Measurements from ENCODE around the gene IGHMBP2.

IGHMBP2 gene

DNA sequence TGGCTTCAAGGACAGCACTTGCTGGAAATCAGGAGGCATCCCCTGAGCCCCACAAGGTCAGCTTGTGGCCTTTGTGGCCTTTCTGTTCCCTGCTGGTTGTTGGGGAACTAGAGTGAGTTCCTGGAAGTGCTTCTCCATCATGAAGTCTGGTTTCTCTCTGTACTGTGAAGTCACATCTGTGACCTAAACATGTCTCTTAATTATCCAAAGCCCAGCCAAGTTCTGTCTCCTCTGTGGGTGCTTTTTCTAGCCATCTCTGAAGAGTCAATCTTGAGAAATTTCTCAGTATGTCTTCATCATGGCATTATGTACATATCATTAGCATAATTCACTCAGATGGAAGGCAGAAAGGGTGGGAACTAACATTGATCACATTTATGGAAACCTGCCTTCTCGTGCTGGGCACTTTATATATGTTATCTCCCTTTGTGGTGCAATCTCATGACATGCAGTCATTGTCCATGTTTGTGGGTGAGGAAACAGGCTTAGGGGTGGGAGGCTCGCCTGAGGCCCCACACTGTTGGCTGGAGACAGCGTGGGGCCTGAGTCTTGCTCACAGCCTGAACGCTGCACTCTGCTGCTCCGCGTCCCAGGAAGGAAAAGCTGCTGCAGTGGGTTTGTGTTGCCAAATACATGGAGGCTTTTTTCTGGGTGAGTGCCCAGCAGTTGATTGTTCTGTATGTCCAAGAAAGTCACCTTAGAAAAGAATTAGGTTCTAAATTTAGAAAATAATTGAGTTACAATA lies 24.6 kb downstream of the IGHMBP2 start:
- DNase-seq = no peak

DNA sequence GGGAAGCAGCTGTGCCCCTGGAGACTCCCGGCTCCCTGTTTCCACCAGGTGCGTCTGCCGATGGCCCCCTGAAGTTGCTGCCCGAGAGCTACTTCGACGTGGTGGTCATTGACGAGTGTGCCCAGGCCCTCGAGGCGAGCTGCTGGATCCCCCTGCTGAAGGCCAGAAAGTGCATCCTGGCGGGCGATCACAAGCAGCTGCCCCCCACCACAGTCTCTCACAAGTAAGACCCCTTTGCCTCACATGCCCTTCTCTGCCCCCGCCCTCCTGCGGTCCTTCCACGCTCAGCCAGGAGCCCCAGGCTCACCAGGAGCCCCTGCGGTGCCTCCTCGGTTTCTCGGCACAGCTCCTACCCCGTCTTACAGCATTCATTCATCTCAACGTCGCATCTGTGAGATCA lies 25.4 kb downstream of the IGHMBP2 start:
- no peak for DNase-seq

DNA sequence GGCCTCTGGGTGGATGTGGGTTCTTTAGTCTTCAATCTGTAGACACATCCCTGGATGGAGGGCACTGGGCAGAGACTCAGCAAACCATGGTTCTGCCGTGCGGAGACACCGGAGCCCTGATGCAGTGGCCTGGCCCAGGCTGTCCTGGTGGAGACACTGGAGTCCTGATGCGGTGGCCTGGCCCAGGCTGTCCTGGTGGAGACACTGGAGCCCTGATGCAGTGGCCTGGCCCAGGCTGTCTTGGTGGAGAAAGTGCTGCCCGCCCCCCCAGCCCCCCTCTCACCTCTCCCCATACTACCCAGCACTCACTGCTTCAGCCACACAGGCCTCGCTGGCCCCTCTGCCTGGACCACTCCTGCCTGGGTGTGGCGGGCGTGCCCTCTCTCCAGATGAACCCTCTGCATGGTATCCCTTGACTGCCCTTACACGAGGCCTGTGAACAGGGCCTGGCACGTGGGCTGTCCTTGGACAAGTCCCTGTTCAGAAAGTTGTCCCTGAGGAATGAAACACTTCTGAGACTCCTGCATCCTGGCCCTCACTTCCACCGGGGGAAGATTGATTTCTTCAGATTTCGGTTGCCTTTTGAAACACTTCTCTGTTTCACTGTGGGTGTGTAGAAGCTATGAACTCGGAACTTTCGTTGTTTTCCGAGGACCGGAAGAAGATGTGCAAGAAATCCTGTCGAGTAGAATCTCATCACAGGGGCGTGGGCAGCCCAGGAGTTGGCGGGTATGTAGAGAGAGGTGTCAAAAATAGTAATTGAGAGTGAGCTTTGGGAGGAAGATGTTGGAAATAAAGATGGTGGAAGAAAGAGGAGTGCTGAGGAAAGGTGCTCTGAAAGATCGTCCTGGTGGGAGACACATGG lies 26.2 kb downstream of the IGHMBP2 start:
- no peak for DNase-seq

DNA sequence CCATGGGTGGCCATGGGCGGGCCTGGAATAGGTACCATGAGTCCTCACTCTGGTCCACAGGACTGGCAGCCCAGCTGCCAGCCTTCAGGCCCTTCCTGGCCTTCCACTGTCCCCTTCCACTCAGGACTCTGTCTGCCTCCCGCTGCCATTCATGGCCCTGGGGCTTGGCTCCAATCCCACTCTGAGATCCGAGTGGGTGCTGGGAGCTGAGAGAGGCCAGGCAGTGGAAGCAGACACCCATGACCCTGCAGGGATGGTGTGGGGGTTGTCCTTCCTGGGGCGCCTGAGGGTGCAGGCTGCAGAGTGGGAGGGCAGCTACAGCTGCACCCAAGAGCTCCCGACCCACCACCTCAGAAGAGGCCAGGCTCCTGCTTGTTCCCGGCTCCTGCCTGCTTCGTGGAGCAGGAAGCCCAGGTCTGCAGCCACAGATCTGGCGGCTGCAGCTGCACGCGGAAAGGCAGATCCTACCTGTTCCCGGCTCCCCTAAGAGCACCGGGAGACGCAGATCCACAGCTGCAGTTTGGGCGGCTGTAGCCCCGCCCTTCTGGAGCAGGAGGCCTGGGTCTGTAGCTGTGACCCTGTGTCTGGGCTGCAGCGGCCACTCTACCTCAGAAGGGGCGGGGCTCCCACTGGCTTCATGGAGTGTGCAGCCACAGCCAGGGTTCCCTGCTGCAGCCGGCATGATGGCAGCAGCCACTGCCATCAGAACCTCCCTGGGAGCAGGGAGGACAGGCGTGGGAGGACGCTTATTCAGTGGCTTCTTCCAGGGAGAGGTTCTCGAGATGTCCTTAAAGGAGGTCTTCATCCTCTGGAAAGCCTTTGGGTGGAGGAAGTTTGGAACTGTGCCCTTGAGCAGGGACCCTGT lies 27.5 kb downstream of the IGHMBP2 start:
- DNase-seq = no peak

DNA sequence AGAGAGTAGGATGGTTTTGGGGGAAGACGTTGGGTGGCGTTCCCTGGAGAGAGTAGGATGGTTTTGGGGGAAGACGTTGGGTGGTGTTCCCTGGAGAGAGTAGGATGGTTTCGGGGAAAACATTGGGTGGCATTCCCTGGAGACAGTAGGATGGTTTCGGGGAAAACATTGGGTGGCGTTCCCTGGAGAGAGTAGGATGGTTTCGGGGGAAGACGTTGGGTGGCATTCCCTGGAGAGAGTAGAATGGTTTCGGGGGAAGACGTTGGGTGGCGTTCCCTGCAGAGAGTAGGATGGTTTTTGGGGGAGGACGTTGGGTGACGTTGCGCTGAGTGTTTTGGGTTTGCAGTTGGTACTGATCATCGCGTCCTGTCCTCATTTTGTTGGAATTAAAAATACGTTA lies 28.2 kb downstream of the IGHMBP2 start:
- DNase-seq = no peak

DNA sequence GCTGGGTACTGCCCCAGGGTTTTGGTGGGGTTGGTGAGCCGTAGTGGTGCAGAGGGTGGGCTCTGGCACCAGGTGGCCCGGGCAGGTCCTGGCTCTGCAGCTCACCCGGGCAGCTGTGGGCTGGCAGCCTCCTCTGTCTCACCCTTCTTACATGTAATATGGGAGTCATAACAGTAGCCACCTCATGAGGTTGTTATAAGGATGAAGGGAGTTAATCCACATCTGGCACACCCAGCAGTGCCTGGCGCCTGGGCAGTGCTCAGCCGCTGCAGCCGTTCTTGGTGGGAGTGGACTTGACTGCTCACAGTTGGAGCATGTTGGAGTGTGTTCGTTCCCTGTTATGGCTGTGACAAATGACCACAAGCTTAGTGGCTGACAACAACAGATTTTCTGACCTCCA lies 28.7 kb downstream of the IGHMBP2 start:
- DNase-seq = no peak

DNA sequence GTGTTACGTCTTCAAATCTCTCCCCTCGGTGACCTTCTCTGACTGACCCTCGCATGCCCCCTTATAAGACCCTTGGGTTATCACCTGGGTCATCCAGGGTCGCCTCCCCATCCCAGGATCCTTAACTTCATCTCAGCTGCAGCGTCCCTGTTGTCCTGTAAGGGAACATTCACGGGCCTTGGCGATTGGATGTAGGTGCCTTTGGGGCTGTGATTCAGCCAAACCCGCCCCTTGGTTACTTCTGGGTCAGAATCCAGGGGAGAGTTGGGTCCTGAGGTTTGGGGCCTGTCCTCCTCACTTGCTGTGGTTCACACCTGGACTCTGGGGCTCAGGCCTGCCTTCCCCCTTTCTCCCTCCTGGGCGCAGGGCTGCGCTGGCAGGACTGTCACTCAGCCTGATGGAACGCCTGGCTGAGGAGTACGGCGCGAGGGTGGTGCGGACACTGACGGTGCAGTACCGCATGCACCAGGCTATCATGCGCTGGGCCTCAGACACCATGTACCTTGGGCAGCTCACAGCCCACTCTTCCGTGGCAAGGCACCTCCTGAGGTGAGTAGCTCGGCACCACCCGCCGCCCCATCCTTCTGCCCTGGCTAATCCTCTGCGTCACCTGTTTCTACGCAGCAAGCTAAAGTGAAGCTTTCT lies 29.4 kb downstream of the IGHMBP2 start:
- DNase-seq = no peak

DNA sequence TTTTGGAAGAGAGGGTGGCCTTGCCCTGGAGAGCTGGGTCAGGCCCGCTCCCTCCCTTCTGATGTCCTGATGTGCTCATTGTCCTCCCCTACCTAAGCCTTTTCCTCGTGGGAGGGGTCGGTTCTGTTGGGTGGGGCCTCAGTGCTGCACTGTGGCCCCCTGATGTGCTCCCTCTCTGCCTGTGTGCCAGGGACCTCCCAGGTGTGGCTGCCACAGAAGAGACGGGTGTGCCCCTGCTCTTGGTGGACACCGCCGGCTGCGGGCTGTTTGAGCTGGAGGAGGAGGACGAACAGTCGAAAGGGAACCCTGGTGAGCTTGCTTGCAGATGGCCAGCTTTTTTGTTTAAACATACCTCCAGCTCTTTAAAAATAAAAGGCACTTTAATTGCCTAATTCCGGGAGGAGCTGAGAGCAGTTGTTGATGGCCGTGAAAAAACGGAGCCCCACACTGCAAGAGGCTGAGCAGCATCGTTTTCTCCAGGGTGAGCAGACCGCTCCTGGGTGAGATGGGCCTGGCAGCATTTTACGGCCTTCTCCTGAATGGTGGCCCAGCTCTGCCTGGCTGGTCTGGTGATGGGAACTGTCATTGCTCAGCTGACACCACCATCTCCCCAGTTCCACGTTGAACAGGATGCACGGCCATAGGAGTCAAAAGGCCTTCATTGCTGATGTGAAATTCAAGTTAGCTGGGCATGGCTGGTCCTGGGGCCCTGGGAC lies 30.1 kb downstream of the IGHMBP2 start:
- DNase-seq = no peak

DNA sequence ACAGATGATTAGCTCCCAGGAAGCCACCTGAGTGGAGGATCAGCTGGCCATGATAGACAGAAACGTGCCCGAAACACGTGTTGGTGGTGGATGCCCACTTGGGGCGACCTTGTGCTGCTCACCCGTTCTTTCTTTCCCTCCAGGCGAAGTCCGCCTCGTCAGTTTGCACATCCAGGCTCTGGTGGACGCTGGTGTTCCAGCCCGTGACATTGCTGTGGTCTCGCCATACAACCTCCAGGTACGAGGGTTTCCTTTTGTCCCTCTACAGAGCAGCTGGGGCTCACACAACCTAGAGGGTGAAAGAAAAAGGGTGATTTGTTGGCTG lies 30.6 kb downstream of the IGHMBP2 start:
- no peak for DNase-seq

DNA sequence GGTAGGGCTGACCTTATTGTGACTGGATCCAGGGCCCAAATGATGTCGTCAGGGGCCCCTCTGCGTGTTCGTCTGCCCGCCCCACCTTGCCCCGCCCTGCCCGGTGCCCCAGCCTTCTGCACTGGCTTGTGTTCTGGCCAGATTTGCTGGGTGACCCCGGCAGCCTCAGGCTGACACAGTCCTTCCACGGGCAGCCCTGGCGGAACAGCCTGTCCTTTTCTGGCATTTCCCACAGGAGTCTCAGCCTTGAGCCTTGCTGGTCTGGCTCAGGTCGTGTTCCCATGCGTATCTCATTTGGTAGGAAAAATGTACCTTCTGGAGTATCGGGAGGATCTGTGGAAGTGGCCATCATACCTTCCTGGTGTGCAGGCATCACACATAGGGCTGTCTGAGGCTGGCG lies 31.0 kb downstream of the IGHMBP2 start:
- no peak for DNase-seq

DNA sequence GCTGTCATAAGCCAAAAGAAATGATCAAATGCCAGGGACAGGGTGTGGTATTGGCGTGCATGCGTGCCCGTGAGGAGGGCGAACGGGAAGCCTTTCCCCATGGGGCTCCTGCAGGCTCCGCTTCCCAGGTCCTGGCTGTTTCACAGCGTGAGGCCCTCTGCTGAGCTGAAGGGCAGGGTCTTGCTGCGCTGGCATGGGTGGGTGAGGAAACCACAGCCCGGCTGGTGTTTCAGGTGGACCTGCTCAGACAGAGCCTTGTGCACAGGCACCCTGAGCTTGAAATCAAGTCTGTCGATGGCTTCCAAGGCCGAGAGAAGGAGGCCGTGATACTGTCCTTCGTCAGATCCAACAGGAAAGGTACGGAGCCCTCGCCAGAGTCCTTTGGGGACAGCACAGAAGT lies 31.4 kb downstream of the IGHMBP2 start:
- DNase-seq = no peak

DNA sequence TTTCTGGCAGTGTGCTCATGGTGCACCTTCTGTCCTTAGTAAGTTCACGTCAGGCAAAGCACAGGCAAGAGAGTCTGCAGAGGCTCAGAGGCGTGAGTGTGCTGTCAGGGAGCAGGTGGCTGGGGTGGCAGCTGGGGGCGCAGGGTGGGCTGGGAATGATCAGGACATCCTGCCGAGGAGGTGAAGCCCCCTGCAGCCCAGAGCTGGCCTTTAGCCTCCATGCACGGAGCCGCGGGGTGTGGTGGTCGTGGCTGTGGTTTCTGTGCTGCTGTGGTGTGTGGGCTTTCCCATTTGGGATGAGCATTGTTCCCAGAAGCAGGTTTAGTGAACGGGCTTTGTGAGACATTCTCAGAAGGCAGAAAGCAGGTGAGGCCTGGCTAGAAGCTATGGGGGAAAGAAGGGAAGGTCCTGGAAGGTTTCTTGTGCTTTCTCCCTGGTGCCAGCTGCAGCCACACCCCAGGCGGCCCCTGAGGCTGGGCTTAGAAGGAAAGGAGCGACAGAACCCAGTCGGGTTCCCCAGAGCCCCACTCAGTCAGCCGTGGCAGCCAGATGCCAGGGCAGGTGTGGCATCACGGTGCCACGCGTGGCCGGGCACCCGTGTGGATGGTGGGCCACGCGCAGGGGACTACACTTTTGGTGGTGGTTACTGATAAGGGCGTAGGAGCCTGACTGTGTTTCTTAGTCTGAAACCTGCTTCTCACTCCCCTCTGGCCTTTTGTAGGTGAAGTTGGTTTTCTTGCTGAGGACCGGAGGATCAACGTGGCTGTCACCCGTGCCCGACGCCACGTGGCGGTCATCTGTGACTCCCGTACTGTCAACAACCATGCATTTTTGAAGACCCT lies 32.0 kb downstream of the IGHMBP2 start:
- DNase-seq = no peak

DNA sequence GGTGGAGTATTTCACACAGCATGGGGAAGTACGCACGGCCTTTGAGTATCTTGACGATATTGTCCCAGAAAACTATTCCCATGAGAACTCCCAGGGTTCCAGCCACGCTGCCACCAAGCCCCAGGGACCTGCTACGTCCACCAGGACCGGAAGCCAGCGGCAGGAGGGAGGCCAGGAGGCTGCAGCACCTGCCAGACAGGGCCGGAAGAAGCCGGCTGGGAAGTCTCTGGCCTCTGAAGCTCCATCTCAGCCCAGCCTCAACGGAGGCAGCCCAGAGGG lies 32.6 kb downstream of the IGHMBP2 start:
- no peak for DNase-seq

DNA sequence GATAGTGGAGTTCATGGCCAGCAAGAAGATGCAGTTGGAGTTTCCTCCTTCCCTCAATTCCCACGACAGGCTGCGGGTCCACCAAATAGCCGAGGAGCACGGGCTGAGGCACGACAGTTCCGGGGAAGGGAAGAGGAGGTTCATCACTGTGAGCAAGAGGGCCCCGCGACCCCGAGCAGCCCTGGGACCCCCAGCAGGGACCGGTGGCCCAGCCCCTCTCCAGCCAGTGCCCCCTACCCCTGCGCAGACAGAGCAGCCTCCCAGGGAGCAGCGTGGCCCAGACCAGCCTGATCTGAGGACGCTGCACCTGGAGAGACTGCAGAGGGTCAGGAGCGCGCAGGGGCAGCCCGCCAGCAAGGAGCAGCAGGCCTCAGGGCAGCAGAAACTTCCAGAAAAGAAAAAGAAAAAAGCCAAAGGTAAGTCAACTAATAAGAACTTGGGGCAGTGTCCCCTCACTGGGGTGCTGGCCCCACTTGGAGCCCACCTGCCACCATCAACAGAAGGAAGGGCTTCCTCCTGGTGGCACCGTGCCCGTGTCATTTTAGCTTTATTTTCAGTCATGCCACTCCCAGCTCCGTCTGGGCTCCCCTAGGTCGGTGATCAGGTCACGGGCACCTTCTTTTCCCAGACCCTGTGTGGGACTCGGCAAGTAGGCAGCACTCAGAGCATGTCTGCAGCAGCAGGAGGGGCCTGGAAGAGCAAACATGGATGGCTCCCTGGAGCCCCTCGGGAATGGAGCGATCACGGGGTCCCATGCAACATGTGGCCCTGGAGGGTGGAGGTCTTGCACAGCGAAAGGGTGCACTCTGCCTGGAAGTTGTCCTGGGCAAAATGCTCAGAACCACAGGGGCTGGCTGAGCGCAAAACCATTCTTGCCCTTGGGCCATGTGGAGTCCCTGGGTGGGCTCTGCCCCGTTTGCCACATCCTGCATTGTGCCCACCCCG lies 33.3 kb downstream of the IGHMBP2 start:
- DNase-seq = no peak

DNA sequence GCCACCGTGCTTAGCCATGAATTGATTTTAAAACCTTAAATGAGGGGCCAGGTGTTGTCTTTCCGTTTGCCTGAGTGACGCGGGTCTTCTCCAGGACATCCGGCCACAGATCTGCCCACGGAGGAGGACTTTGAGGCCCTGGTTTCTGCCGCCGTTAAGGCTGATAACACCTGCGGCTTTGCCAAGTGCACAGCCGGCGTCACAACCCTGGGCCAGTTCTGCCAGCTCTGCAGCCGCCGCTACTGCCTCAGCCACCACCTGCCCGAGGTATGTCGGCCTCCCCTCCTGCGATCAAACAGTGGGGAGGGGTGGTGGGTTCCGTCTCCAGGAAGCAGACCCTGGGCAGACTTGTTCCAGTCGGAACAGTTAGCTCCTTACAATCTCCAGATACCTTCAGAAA lies 34.4 kb downstream of the IGHMBP2 start:
- no peak for DNase-seq

DNA sequence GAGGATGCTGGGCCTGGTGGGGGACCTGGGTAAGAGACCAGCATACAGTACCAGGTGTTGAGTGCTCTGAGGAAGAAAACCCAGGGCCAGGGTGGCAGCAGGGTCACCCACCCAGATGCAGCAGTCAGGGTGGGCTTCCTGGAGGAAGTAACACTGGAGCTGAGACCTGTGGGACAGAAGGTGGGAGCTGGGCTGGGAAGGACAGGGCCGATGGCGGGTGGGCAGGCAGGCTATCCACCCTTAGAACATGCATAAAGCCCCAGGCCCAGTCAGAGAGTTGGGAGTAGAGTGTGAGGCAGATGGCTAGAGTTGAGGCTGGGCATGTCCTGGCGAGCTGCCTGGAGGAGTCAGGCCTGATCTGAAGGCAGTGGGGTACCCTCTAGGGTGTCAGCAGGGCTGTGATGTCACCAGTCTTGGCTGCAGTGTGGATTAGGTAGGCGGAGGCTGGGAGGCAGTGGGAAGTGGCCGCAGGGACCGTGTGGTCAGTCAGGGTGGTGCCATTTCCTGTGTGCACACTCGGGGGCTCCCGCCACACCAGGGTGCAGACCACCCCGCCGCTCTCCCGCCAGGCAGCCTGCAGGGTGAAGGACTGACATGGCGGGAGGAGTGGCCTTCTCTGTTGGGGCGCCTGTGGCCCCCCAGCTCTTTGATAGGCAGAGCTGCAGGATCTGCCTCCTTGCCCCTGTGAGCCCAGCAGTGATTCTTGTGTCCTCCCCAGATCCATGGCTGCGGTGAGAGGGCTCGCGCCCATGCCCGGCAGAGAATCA lies 35.3 kb downstream of the IGHMBP2 start:
- DNase-seq = no peak

DNA sequence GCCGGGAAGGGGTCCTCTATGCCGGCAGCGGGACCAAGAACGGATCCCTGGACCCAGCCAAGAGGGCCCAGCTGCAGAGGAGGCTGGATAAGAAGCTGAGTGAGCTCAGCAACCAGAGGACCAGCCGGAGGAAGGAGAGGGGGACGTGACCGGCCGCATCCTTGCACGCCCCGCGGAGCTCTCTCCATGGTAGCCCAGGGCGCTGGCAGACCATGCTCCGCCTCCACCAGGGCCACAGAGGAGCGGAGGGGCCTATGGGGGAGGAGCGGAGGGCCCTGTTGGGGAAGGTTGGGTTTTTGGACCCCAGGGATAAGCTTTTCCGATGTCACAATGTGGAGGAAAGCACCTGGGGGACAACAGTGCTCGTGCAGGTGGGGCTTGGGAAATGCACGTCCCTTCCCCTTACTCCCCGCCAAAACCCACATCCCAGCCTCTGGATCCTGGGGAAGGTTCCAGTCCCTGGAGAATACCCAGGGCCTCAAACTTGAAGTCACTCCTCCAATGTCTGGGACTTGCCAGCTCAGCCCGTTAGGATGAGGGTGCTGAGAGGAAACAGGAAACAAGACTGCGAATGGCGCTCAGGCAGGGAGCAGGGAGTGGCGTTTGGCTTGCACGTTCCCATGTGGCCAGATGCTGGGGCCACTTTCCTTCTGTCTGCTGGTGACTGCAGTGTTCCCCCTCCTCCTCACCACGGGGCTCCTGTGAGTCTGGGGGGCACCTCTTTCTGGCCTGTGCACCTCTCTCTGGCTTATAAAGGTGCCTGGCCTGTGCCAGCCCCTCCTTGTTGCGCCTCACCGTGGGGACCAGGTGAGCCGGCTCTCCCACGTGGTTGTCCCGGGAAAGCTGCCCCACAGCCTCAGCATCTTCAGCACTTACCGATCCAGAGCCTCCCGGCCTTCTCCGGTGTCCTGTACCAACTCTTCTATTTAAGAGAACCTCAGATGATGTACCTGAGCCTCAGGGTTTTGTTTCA lies 36.2 kb downstream of the IGHMBP2 start:
- no peak for DNase-seq

DNA sequence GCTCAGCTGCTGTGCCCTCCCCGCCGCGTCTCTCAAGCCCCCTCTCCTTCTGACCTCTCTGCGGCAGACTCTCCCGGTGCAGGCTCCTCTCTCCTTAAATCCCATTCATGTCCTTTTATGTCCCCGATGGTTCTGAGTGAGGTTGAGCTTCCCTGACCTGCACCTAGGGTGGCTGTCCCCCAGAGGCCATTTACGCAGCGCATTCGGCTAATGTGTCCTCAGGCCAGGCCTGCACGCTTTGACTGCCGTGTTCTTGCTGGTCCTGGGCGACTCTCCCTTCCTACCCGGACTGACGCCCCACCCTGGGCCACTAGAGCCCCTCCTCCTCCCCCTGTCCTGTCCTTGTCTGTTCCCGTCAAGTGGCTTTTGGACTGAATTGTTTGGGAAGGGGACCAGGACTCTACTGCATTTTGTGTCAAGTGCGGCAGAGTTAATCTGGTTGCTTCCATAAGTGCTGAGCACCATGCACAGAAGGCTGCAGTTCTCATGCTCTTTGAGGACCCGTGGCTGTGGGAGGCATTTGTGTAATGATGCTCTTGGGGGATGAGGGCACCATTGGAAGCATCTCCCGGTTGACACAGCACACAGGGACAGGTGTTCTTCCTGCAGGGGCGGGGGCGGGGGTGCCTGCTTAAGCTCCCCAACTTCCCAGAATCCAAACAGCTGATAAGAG lies 37.1 kb downstream of the IGHMBP2 start:
- DNase-seq = no peak

Data from stimulated activated CD4-positive, alpha-beta T cell treated with anti-CD3 and anti-CD28 coated beads, Interleukin-4, amount 100 ng/mL, for 24 hours (primary cell).